ENCODE measurements around the gene TGM5.

Gene TGM5

DNA sequence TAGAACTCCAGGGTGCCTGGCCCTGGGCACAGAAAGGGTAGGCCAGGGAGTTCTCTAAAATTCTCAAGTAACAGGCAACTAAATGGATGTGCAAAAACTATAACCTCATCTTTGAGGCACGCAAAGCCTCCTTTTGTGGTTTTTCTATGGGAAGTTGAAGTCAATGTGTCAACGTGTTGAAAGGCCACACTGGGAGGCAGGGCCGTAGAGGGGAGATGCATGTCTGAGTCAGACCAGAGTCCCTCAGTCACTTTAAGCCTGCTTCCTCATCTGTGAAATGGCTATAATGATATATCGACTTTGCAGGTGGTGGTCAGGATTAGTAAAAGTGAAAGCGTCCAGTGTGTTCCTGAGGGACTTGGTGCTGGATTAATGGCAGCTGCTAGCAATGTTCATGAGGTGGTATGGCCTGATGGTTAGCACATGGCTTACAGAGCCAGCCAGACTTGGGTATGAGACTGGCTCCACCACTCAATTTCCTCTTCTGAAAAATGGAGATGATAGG is 17.0 kb downstream of the TGM5 start:
- peak; percentile 82 to 96 (median 95) for DNase-seq
- Histone ChIP-seq H3K27me3 (replicated peaks in 2 of 5; ENCODE audit: control insufficient read depth in 4 of 5, insufficient read depth in 5 of 5, low read length in 4 of 5) (no peaks in the 10 kb centered on the region), H3K27ac (ENCODE audit: insufficient read depth in 1 of 2, low read depth in 1 of 2, low read length in 2 of 2, poor library complexity in 1 of 2, severe bottlenecking in 2 of 2) (no peak overlapping the region), H3K4me1 (ENCODE audit: control extremely low read depth in 1 of 4, control insufficient read depth in 4 of 4, insufficient read depth in 4 of 4, low read length in 3 of 4) (peaks cover 0 to 74% (median 21%) of the 10 kb centered on the region in 4 experiments), H3K9me3 (ENCODE audit: control extremely low read depth in 1 of 5, control insufficient read depth in 4 of 5, insufficient read depth in 2 of 5, low read depth in 1 of 5, low read length in 4 of 5) (no peaks in the 10 kb centered on the region), H3K36me3 (ENCODE audit: control insufficient read depth in 4 of 4, insufficient read depth in 4 of 4, low read length in 3 of 4) (no peaks in the 10 kb centered on the region), H3K4me3 (ENCODE audit: control insufficient read depth in 1 of 7, extremely low read depth in 1 of 7, insufficient read depth in 4 of 7, low read depth in 2 of 7, low read length in 6 of 7) (no peak overlapping the region)
- ChIA-PET CTCF (interaction anchor here (1.0 to 3.5 kb wide), 6 partner anchors 15 to 38 kb away, joined by 3 to 27 read pairs (median 4); partner anchors contain the start of gene TGM5), POLR2A (no interaction called here)
- 0% methylated on average over 5 of the region's 5 CpGs for WGBS (ENCODE audit: insufficient coverage)

DNA sequence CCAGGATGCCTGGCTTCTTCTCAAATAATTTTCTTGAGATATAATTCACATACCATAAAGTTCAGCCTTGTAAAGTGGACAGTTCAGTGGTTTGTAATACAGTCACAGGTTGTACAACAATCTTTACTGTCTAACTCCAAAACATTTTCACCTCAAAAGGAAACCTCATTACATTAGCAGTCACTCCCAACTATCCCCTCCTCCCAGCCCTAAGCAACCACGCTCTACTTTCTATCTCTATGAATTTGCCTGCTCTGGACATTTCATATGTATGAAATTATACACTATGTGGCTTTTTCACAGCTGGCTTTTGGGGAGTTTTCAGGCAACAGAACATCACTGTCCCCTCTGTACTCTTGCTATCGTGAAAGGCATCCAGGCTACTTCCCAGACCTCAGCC is 17.5 kb downstream of the TGM5 start:
- WGBS (ENCODE audit: insufficient coverage): 11% methylated on average over 2 of the region's 2 CpGs

DNA sequence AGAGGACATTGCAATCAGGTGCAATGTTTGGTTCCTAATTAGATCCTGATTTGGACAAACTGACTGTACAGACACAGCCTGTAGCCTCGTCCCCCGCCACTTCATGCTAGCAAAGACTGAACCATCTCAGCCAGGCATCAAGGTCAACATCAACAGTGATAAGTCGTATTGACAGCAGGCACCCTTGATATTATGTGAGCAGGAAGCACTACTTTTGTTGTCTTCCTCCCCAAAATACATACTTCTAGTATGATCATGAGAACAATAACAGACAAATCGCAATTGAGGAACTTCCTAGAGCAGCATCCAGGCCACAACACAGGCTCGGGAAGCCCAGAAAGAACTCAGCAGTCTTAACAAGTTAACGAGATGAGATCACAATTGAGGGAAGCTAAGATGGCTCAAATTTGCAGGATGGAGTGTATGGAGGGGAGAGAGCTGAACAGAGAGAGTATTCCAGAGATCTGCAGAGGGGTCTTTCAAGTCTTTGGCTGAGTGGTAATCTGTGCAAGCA is 20.4 kb downstream of the TGM5 start:
- H3K27ac ChIP-seq (ENCODE audit: insufficient read depth in 1 of 2, low read depth in 1 of 2, low read length in 2 of 2, poor library complexity in 1 of 2, severe bottlenecking in 2 of 2): no peak overlapping the region
- CTCF ChIA-PET: interaction anchor here (0.7 to 5.8 kb wide), 8 partner anchors 15 to 42 kb away, joined by 3 to 30 read pairs (median 5); no protein-coding TSS in a partner anchor
- peaks cover 0 to 48% (median 16%) of the 10 kb centered on the region in 4 experiments for H3K4me1 ChIP-seq (ENCODE audit: control extremely low read depth in 1 of 4, control insufficient read depth in 4 of 4, insufficient read depth in 4 of 4, low read length in 3 of 4)
- peak in 1 of 3 donors; percentile 25 for DNase-seq
- H3K36me3 ChIP-seq (ENCODE audit: control insufficient read depth in 4 of 4, insufficient read depth in 4 of 4, low read length in 3 of 4): no peaks in the 10 kb centered on the region
- POLR2A ChIA-PET: no interaction called here
- H3K27me3 ChIP-seq (replicated peaks in 2 of 5; ENCODE audit: control insufficient read depth in 4 of 5, insufficient read depth in 5 of 5, low read length in 4 of 5): peaks cover 0 to 19% (median 11%) of the 10 kb centered on the region in 5 experiments
- H3K9me3 ChIP-seq (ENCODE audit: control extremely low read depth in 1 of 5, control insufficient read depth in 4 of 5, insufficient read depth in 2 of 5, low read depth in 1 of 5, low read length in 4 of 5): no peaks in the 10 kb centered on the region
- no peak overlapping the region for H3K4me3 ChIP-seq (ENCODE audit: control insufficient read depth in 1 of 7, extremely low read depth in 1 of 7, insufficient read depth in 4 of 7, low read depth in 2 of 7, low read length in 6 of 7)
- WGBS (ENCODE audit: insufficient coverage): 61% methylated on average over 4 of the region's 6 CpGs

More for the DNA sequence above, 17.5 kb downstream of the TGM5 start:
- Histone ChIP-seq H3K27me3 (replicated peaks in 2 of 5; ENCODE audit: control insufficient read depth in 4 of 5, insufficient read depth in 5 of 5, low read length in 4 of 5) (peaks cover 0 to 4% (median 0%) of the 10 kb centered on the region in 5 experiments), H3K4me1 (ENCODE audit: control extremely low read depth in 1 of 4, control insufficient read depth in 4 of 4, insufficient read depth in 4 of 4, low read length in 3 of 4) (peaks cover 0 to 73% (median 21%) of the 10 kb centered on the region in 4 experiments), H3K9me3 (ENCODE audit: control extremely low read depth in 1 of 5, control insufficient read depth in 4 of 5, insufficient read depth in 2 of 5, low read depth in 1 of 5, low read length in 4 of 5) (no peaks in the 10 kb centered on the region), H3K27ac (ENCODE audit: insufficient read depth in 1 of 2, low read depth in 1 of 2, low read length in 2 of 2, poor library complexity in 1 of 2, severe bottlenecking in 2 of 2) (no peak overlapping the region), H3K4me3 (ENCODE audit: control insufficient read depth in 1 of 7, extremely low read depth in 1 of 7, insufficient read depth in 4 of 7, low read depth in 2 of 7, low read length in 6 of 7) (no peak overlapping the region), H3K36me3 (ENCODE audit: control insufficient read depth in 4 of 4, insufficient read depth in 4 of 4, low read length in 3 of 4) (no peaks in the 10 kb centered on the region)
- ChIA-PET POLR2A (no interaction called here), CTCF (interaction anchor here (1.5 kb wide), 2 partner anchors 19 to 20 kb away, joined by 5 read pairs; no protein-coding TSS in a partner anchor)
- peak in 1 of 3 donors; percentile 38 for DNase-seq

DNA sequence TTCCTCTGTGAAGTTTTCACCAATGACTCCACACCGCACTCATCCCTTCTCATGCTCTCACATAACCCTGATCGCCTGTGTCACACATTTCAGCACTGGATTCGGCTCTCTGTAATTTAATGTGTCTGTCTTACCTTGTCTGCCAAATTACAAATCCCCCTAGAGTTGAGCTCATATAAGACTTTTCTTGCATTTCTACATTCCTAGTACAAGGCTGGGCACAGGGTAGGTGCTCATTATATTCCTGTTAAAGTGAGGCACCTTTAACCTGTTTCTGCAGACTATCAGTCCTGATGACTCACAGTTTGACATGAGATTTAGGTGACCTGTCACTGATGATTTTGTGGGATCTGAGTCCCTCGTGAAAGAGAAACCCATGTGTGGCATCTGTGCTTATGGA is 22.6 kb downstream of the TGM5 start:
- Histone ChIP-seq H3K27ac (ENCODE audit: insufficient read depth in 1 of 2, low read depth in 1 of 2, low read length in 2 of 2, poor library complexity in 1 of 2, severe bottlenecking in 2 of 2) (no peak overlapping the region), H3K4me3 (ENCODE audit: control insufficient read depth in 1 of 7, extremely low read depth in 1 of 7, insufficient read depth in 4 of 7, low read depth in 2 of 7, low read length in 6 of 7) (no peak overlapping the region), H3K4me1 (ENCODE audit: control extremely low read depth in 1 of 4, control insufficient read depth in 4 of 4, insufficient read depth in 4 of 4, low read length in 3 of 4) (peaks cover 3 to 49% (median 17%) of the 10 kb centered on the region in 4 experiments), H3K9me3 (ENCODE audit: control extremely low read depth in 1 of 5, control insufficient read depth in 4 of 5, insufficient read depth in 2 of 5, low read depth in 1 of 5, low read length in 4 of 5) (no peaks in the 10 kb centered on the region), H3K36me3 (ENCODE audit: control insufficient read depth in 4 of 4, insufficient read depth in 4 of 4, low read length in 3 of 4) (no peaks in the 10 kb centered on the region), H3K27me3 (replicated peaks in 2 of 5; ENCODE audit: control insufficient read depth in 4 of 5, insufficient read depth in 5 of 5, low read length in 4 of 5) (peaks cover 0 to 23% (median 11%) of the 10 kb centered on the region in 5 experiments)
- ChIA-PET POLR2A (no interaction called here), CTCF (interaction anchor here (0.6 to 5.8 kb wide), 3 partner anchors 18 to 1019 kb away, joined by 3 to 30 read pairs (median 5); no protein-coding TSS in a partner anchor)
- WGBS (ENCODE audit: insufficient coverage): 92% methylated on average over 4 of the region's 4 CpGs
- no peak for DNase-seq

DNA sequence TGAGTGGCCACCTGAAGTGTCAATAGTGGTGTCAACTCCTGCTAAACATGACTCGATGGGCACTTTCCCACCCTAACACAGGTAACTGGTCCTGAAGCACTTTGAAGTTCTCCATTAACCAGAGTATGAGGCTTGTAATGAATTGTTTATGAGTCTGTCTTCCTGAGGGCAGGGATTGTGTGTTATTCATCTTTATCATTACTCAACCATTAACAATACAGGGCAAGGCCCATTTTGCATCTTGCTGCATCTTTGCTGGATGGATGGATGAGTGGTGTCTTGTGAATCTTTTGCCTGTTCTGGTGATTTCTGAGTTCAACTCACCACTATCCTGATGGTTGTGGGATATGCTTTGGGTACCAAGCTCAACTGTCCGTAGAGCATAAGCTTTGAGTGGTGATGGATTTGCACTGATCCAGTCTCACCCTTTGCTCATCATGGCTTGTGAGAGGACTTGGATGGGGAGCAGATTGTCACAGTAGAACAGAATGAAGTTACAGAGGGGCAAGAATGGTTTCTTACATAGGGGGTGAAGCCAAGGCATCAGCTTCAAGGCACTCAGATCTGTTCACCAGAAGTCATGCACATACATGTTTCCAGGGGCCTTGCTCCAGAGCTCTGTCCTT is 23.6 kb downstream of the TGM5 start:
- ChIA-PET CTCF (interaction anchor here (0.6 to 5.8 kb wide), 8 partner anchors 14 to 1018 kb away, joined by 3 to 30 read pairs (median 5); partner anchors contain the start of gene TGM5), POLR2A (no interaction called here)
- DNase-seq: no peak
- WGBS (ENCODE audit: insufficient coverage): 100% methylated on average over 1 of the region's 2 CpGs
- no peaks in the 10 kb centered on the region for H3K36me3 ChIP-seq (ENCODE audit: control insufficient read depth in 4 of 4, insufficient read depth in 4 of 4, low read length in 3 of 4)
- H3K9me3 ChIP-seq (ENCODE audit: control extremely low read depth in 1 of 5, control insufficient read depth in 4 of 5, insufficient read depth in 2 of 5, low read depth in 1 of 5, low read length in 4 of 5): no peaks in the 10 kb centered on the region
- H3K4me3 ChIP-seq (ENCODE audit: control insufficient read depth in 1 of 7, extremely low read depth in 1 of 7, insufficient read depth in 4 of 7, low read depth in 2 of 7, low read length in 6 of 7): no peak overlapping the region
- peaks cover 4 to 49% (median 23%) of the 10 kb centered on the region in 4 experiments for H3K4me1 ChIP-seq (ENCODE audit: control extremely low read depth in 1 of 4, control insufficient read depth in 4 of 4, insufficient read depth in 4 of 4, low read length in 3 of 4)
- no peak overlapping the region for H3K27ac ChIP-seq (ENCODE audit: insufficient read depth in 1 of 2, low read depth in 1 of 2, low read length in 2 of 2, poor library complexity in 1 of 2, severe bottlenecking in 2 of 2)
- H3K27me3 ChIP-seq (replicated peaks in 2 of 5; ENCODE audit: control insufficient read depth in 4 of 5, insufficient read depth in 5 of 5, low read length in 4 of 5): peaks cover 0 to 23% (median 11%) of the 10 kb centered on the region in 5 experiments

DNA sequence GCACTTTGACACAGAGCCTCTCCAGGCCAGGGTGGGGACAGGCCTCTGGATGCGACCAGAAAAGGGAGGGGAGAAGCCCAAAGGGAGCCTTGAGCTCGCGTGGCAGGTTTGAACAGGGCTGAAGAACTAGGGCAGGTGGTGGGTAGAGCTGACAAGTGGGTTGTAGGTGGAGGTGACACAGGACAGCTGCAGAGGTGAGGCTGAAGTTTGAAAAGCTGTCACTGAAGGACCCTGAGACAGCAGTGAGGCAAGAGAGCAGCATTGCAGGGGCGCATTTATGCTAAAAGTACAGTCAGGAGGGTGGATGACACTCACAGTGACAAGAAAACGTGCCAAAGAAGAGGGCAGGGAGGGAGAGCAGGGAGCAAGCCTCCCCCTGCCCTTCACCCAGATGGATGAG is 24.1 kb downstream of the TGM5 start:
- WGBS (ENCODE audit: insufficient coverage): 100% methylated on average over 5 of the region's 5 CpGs
- ChIA-PET CTCF (interaction anchor here (1.2 to 5.8 kb wide), 7 partner anchors 12 to 43 kb away, joined by 3 to 30 read pairs (median 7); partner anchors contain the start of gene TGM5), POLR2A (interaction anchor here (0.6 kb wide), 1 partner anchor 55 kb away, joined by 3 read pairs; no protein-coding TSS in a partner anchor)
- Histone ChIP-seq H3K27me3 (replicated peaks in 2 of 5; ENCODE audit: control insufficient read depth in 4 of 5, insufficient read depth in 5 of 5, low read length in 4 of 5) (peaks cover 0 to 26% (median 11%) of the 10 kb centered on the region in 5 experiments), H3K4me1 (ENCODE audit: control extremely low read depth in 1 of 4, control insufficient read depth in 4 of 4, insufficient read depth in 4 of 4, low read length in 3 of 4) (peaks cover 4 to 50% (median 25%) of the 10 kb centered on the region in 4 experiments), H3K36me3 (ENCODE audit: control insufficient read depth in 4 of 4, insufficient read depth in 4 of 4, low read length in 3 of 4) (no peaks in the 10 kb centered on the region), H3K27ac (ENCODE audit: insufficient read depth in 1 of 2, low read depth in 1 of 2, low read length in 2 of 2, poor library complexity in 1 of 2, severe bottlenecking in 2 of 2) (no peak overlapping the region), H3K4me3 (ENCODE audit: control insufficient read depth in 1 of 7, extremely low read depth in 1 of 7, insufficient read depth in 4 of 7, low read depth in 2 of 7, low read length in 6 of 7) (no peak overlapping the region), H3K9me3 (ENCODE audit: control extremely low read depth in 1 of 5, control insufficient read depth in 4 of 5, insufficient read depth in 2 of 5, low read depth in 1 of 5, low read length in 4 of 5) (no peaks in the 10 kb centered on the region)
- DNase-seq: no peak

All from common myeloid progenitor, CD34-positive (primary cell).